GM21390 (cell line): ENCODE measurements around the gene NOD2.

Experiments used
- ATAC-seq: cut with Tn5 transposase; IDR thresholded peaks from one replicate; pipeline ENCODE4 v1.9.1; 2021; ENCODE audit not compliant: unreplicated experiment

Gene NOD2

GRCh38 chr16:50741225-50741780 lies 47.9 kb downstream of the NOD2 start:
- peak; percentile 1 for ATAC-seq

GRCh38 chr16:50741781-50742575 lies 48.6 kb downstream of the NOD2 start, which contains the start of gene CYLD:
Gene CYLD (plus strand): TSS chr16:50742086. CDS start chr16:50749699, 7,613 bp downstream.
- ATAC-seq = peak; percentile 87

- peak; percentile 12 for ATAC-seq
Measured at GRCh38 chr16:50742576-50743200, 49.3 kb downstream of the NOD2 start.

- ATAC-seq = no peak
Measured at GRCh38 chr16:50743581-50744225, 50.3 kb downstream of the NOD2 start.

DNA sequence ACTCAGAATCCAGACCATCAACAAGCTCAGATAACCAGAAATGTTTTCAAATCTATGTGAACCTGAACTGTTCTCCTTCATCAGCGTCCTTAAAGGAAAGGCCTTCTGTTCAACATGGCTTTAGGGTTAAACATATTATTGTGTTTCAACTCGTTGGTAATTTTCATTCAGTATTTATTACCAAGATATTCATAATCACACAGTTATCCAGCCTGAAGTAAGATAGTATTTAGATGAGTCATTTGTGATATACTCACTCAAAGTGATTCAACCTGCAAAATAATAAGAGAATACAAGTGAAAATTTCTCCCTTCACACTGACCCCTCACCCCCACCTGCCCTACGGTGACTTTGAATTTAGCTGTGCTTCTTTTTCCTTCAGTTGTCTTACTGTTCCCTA lies 51.5 kb downstream of the NOD2 start:
- no peak for ATAC-seq

DNA sequence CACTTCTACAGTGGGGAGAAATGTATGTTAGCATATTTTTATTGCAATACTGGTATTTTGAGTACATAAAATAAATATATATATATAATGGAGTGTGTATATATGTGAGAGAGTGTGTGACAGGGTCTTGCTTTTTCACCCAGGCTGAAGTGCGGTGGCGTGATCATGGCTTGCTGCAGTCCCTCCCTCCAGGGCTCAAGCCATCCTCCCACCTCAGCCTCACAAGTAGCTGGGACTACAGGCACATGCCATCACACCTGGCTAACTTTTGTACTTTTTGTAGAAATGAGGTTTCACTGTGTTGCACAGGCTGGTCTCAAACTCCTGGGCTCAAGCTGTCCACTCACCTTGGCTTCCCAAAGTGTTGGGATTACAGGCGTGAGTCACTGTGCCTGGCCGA lies 52.5 kb downstream of the NOD2 start:
- ATAC-seq = no peak

GRCh38 chr16:50747207-50747956 lies 54.0 kb downstream of the NOD2 start:
- ATAC-seq = peak; percentile 56

DNA sequence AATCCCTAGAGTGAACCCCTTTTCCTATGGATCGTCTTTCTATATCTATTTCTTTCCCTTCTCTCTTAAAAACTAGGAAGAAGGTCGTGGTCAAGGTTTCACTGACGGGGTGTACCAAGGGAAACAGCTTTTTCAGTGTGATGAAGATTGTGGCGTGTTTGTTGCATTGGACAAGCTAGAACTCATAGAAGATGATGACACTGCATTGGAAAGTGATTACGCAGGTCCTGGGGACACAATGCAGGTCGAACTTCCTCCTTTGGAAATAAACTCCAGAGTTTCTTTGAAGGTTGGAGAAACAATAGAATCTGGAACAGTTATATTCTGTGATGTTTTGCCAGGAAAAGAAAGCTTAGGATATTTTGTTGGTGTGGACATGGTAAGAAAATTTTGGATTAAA lies 58.1 kb downstream of the NOD2 start:
- no peak for ATAC-seq

DNA sequence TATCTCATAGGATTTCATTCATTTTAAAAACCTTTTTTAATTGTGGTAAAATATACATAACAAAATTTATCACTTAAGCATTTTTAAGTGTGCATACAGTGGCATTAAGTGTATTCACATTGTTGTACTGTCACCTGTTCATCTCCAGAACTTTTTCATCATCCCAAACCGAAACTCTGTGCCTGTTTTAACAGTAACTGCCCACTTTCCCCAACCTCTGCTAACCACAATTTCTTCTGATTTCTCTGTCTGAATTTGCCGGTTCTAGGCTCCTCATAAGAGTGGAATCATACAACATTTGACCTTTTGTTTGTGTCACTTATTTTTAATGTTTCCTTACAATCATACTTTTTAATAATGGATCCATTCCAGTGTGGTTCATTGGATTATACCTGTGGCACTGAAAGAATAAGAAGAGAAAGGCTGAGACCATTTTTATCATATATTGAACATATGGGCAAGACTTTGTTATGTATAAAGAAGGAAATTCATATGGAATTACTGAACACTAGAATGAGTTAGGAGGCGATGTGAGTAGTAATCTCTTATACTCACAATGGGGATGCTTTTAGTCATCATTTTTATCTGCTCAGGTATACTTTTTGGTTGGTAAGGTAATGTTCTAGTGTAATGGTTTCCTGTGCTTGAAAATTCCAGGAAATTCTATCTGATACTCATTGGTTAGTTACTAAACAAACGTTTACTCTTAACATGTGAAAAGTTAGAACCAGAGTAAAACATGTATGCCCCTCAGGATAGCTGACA lies 59.2 kb downstream of the NOD2 start:
- ATAC-seq = no peak

- no peak for ATAC-seq
Measured at GRCh38 chr16:50756473-50756872, 63.1 kb downstream of the NOD2 start.

DNA sequence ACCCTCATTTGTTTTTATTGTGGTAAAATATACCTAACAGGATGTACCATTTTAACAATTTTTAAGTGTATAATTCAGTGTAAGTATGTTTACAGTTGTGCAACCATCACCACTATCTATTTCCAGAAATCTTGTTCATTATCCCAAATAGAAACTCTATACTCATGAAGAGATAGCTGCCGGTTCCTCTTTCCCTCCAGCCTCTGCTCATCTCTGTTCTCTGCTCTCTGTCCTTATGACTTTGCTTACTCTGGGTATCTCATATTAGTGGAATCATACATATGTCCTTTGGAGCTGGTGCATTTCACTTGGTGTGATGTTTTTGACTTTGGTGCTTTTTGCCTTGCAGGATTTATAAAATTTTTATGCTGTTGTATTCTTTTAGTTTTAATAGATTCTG lies 67.9 kb downstream of the NOD2 start:
- ATAC-seq = no peak

GRCh38 chr16:50762241-50762640 lies 68.8 kb downstream of the NOD2 start:
- ATAC-seq = no peak

DNA sequence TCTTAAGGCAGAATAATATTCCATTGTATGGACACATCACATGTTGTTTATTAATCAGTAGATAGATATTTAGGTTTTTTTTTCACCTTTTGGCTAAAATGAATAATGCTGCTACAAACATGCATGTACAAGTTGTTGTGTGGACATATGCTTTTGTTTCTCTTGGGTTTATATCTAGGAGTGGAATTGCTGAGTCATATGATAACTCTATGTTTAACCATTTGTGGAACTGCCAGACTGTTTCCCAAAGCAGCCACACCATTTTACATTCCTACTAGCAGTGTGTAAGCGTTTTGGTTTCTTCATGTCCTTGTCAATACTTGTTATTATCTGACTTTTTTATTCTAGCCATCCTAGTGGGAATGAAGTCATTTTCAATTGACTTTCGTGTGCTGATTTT lies 69.8 kb downstream of the NOD2 start:
- no peak for ATAC-seq

DNA sequence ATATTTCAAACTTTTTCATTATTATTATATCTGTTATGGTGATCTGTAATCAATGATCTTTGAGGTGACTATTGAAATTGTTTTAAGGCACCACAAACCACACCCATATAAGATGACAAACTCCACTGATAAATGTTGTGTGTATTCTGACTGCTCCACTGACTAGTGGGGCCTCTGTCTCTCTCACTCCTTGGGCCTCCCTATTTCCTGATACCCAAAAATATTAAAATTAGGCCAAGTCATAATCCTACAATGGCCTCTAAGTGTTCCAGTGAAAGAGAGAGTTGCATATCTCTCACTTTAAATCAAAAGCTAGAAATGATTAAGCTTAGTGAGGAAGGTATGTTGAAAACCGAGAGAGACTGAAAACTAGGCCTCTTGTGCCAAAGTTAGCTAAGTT lies 71.9 kb downstream of the NOD2 start:
- ATAC-seq = no peak

DNA sequence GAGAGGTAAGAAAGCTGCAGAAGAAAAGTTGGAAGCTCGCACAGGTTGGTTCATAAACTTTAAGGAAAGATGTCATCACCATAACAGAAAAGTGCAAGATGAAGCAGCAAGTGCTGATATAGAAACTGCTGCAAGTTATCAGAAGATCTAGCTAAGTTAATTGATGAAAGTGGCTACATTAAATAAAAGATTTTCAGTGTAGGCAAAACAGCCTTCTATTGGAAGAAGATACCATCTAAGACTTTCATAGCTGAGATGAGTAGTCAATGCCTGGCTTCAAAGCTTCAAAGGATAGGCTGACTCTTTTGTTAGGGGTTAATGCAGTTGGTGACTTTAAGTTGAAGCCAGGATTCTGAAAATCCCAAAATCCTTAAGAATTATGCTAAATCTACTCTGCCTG lies 72.5 kb downstream of the NOD2 start:
- no peak for ATAC-seq

- no peak for ATAC-seq
Measured at GRCh38 chr16:50767197-50767596, 73.8 kb downstream of the NOD2 start.

DNA sequence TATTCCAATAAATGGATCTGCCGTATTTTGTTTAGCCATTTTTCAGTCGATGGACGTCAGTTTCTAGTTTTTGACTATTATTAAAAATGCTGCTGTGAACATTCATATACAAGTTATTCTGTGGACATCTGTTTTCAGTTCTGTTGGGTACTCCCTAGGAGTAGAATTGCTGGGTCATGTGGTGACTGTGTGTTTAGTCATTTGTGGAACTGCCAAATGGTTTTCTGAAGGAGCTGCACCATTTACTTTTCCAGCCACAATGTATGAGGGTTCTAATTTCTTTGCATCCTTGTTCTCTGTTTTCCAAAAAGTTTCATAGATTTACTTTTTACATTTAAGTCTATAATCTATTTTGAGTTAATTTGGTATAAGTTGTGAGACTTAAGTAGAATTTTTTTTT lies 78.0 kb downstream of the NOD2 start:
- ATAC-seq = no peak

- ATAC-seq = no peak
Measured at GRCh38 chr16:50774405-50774804, 81.0 kb downstream of the NOD2 start.

DNA sequence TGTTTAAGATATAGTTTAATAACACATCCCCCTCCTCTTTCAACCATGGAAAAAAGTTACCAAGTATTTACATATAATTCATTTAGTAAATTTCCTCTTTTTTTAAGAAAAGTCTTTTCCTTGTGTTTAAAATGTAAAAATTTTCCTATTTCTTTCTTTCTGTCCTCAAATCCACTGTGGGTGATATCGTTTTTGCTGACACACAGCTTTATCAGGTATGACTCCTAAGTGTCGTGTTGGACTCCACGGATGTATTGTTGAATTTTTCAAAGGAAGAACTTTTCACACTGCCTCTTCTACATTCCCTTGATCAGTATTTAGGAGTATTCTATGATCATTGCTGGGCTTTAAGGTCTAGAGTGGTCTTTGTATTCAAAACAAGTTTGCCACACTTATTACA lies 81.6 kb downstream of the NOD2 start:
- ATAC-seq = no peak

DNA sequence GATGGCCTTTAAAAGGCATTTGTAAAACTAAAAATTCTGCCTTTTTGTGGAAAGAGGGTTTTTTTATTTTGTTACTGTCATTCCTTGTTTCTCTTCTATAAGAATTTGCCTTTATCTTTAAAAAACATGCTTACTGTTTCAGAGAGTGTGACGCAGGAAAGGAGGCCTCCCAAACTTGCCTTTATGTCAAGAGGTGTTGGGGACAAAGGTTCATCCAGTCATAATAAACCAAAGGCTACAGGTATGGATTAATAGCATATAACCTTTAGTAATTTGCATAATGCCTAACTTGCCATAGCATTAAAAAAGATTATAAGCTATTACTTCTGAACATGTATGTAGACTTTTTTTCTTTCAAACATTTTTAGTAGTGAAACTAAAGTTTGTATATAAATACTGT lies 82.6 kb downstream of the NOD2 start:
- no peak for ATAC-seq
